Mesothelial cell of epicardium (in vitro differentiated cells): ENCODE results near the gene NAA35. TPM values are rescaled to one million over a fixed set of nuclear protein-coding genes. Genes with fewer than 3 reads are reported as not detected.

Source experiments
- DNase-seq, 2 experiments: peaks; one replicate each; pipeline ENCODE4 v3.0.0; 2021; ENCODE audit warnings: low spot score in 2 of 2; ENCODE audit not compliant: unreplicated experiment in 2 of 2
- H3K27ac Mint-ChIP-seq: 2 replicates; pipeline ENCODE4 v1.8.0; 2021; ENCODE audit warnings: mixed read lengths
- H3K27me3 Mint-ChIP-seq: 2 replicates; pipeline ENCODE4 v1.8.0; 2021; ENCODE audit warnings: low read depth, mixed read lengths
- H3K36me3 Mint-ChIP-seq: 2 replicates; pipeline ENCODE4 v1.8.0; 2021; ENCODE audit warnings: mixed read lengths
- H3K4me1 Mint-ChIP-seq: 2 replicates; pipeline ENCODE4 v1.8.0; 2021; ENCODE audit warnings: mixed read lengths
- H3K4me3 Mint-ChIP-seq: 2 replicates; pipeline ENCODE4 v1.8.0; 2021; ENCODE audit warnings: mild to moderate bottlenecking, moderate library complexity, mixed read lengths
- H3K9me3 Mint-ChIP-seq: 2 replicates; pipeline ENCODE4 v1.8.0; 2021; ENCODE audit warnings: mixed read lengths
- CTCF ChIP-seq: fragments of 200-600 bp; sonication (generic); IDR thresholded peaks from one replicate; pipeline ENCODE4 v1.5.0; 2021; ENCODE audit warnings: antibody characterized with exemption; ENCODE audit not compliant: unreplicated experiment
- total RNA-seq: library from RNA; stranded (reverse); gene quantifications from 3 replicates; pipeline ENCODE4 v1.2.1, GENCODE V29; 2021

The NAA35 gene
- total RNA-seq, 1 donor from 2014 or later, result 35.0 TPM

GRCh38 chr9:85899388-85899787 is 41.6 kb upstream of the NAA35 start:
- Mint-ChIP-seq H3K4me1 (no peaks in the 10 kb centered on the region), H3K36me3 (peaks cover 8% of the 10 kb centered on the region), H3K4me3 (no peak overlapping the region), H3K9me3 (no peaks in the 10 kb centered on the region), H3K27me3 (peaks cover 3% of the 10 kb centered on the region), H3K27ac (no peak overlapping the region)
- no peak for DNase-seq
- no peak for TF ChIP-seq CTCF

GRCh38 chr9:85900504-85901201 is 40.3 kb upstream of the NAA35 start:
- DNase-seq, result no peak
- H3K27me3 Mint-ChIP-seq, result peaks cover 3% of the 10 kb centered on the region
- H3K9me3 Mint-ChIP-seq, result no peaks in the 10 kb centered on the region
- TF ChIP-seq CTCF, result peak; percentile 32
- no peaks in the 10 kb centered on the region for H3K4me1 Mint-ChIP-seq
- no peak overlapping the region for H3K4me3 Mint-ChIP-seq
- no peak overlapping the region for H3K27ac Mint-ChIP-seq
- peaks cover 8% of the 10 kb centered on the region for H3K36me3 Mint-ChIP-seq

- H3K4me3 Mint-ChIP-seq, result no peak overlapping the region
- no peak overlapping the region for H3K27ac Mint-ChIP-seq
- TF ChIP-seq CTCF, result no peak
- peaks cover 10% of the 10 kb centered on the region for H3K4me1 Mint-ChIP-seq
- peaks cover 3% of the 10 kb centered on the region for H3K27me3 Mint-ChIP-seq
- peaks cover 1% of the 10 kb centered on the region for H3K36me3 Mint-ChIP-seq
- no peak for DNase-seq
- no peaks in the 10 kb centered on the region for H3K9me3 Mint-ChIP-seq
Measured at GRCh38 chr9:85904975-85905374, 36.0 kb upstream of the NAA35 start.

GRCh38 chr9:85905957-85906356 is 35.0 kb upstream of the NAA35 start:
- H3K27ac Mint-ChIP-seq, result no peak overlapping the region
- no peaks in the 10 kb centered on the region for H3K36me3 Mint-ChIP-seq
- no peak overlapping the region for H3K4me3 Mint-ChIP-seq
- DNase-seq, result no peak
- no peak for TF ChIP-seq CTCF
- no peaks in the 10 kb centered on the region for H3K9me3 Mint-ChIP-seq
- peaks cover 3% of the 10 kb centered on the region for H3K27me3 Mint-ChIP-seq
- H3K4me1 Mint-ChIP-seq, result peaks cover 10% of the 10 kb centered on the region

GRCh38 chr9:85909390-85909789 is 31.6 kb upstream of the NAA35 start:
- no peak for DNase-seq
- H3K36me3 Mint-ChIP-seq, result no peaks in the 10 kb centered on the region
- no peaks in the 10 kb centered on the region for H3K9me3 Mint-ChIP-seq
- H3K4me3 Mint-ChIP-seq, result no peak overlapping the region
- H3K27ac Mint-ChIP-seq, result no peak overlapping the region
- peaks cover 5% of the 10 kb centered on the region for H3K27me3 Mint-ChIP-seq
- H3K4me1 Mint-ChIP-seq, result peaks cover 10% of the 10 kb centered on the region
- TF ChIP-seq CTCF, result no peak
